ENCODE data around the gene LYG1. TPM values are rescaled to one million over a fixed set of nuclear protein-coding genes. Genes with fewer than 3 reads are reported as not detected.

Gene LYG1
- total and polyA plus RNA-seq, 2 of the 13 experiments (the other 11 are each of a cell fraction or from before 2014, with no cell fraction given) = 1.00 to 2.9 TPM

GRCh38 chr2:99249951-99250350 lies 51.0 kb downstream of the LYG1 start:
- H3K4me2 ChIP-seq (ENCODE audit: low read depth, low read length) = no peak overlapping the region
- H3K4me1 ChIP-seq (ENCODE audit: insufficient read depth, low read length) = peaks cover 11% of the 10 kb centered on the region
- CTCF ChIA-PET (ENCODE audit: low intra/inter-chr PET ratio, low total read pairs) = no interaction called here
- TF ChIP-seq MAFK (conservative IDR thresholded peaks at IDR 0.05 in 1 of 2, IDR thresholded peaks at IDR 0.05 in 1 of 2; ENCODE audit: low read length in 2 of 2) = peak in 1 of 2 experiments; percentile 52; a peak in 3 of 4 replicates
- 0 out of 2 replicates have a peak, but pooled peaks have one; percentile 37 for TF ChIP-seq MAFF (IDR thresholded peaks at IDR 0.05; ENCODE audit: low read depth, low read length)
- TF ChIP-seq ZNF235 (CRISPR knock-in tag; IDR thresholded peaks at IDR 0.05; ENCODE audit: borderline replicate concordance) = no peak
- no peak for TF ChIP-seq CC2D1A (CRISPR knock-in tag; IDR thresholded peaks at IDR 0.05)
- H3K27ac ChIP-seq (ENCODE audit: extremely low read length, insufficient read depth, low read length) = no peak overlapping the region
- 38% methylated on average over 2 of the region's 2 CpGs for WGBS (ENCODE audit: low lambda C conversion rate)
- H3K9ac ChIP-seq (ENCODE audit: insufficient read depth, low read depth, low read length) = no peak overlapping the region
- FAIRE-seq = no peak
- no peak overlapping the region for H3K4me3 ChIP-seq (replicated peaks in 1 of 3; ENCODE audit: insufficient read depth in 1 of 3, low read depth in 2 of 3, low read length in 3 of 3)
- no peaks in the 10 kb centered on the region for H3K9me3 ChIP-seq (ENCODE audit: low read length)
- no TSS peak for BruUV-seq (replicated peaks)
- no peaks in the 10 kb centered on the region for H3K36me3 ChIP-seq (replicated peaks in 1 of 2; ENCODE audit: control insufficient read depth in 1 of 2, insufficient read depth in 2 of 2, low read length in 2 of 2)
- intact Hi-C loops (cut with micrococcal nuclease; ENCODE audit: unreplicated experiment) (loop anchor here (10.0 kb wide), 1 partner anchor 135 kb away; no protein-coding TSS in a partner anchor), in situ Hi-C loops (cut with HindIII; ENCODE audit: extremely low pct_ligation_motif_present, low pct_unique_long_range_greater_than_20kb) (no loop called here)
- H2AFZ ChIP-seq (ENCODE audit: low read length) = no peak overlapping the region
- H4K20me1 ChIP-seq (ENCODE audit: insufficient read depth, low read length) = no peaks in the 10 kb centered on the region
- POLR2A ChIA-PET = no interaction called here
- ATAC-seq = no peak
- no peak for DNase-seq (ENCODE audit: low spot score)
- no peaks in the 10 kb centered on the region for H3K27me3 ChIP-seq (ENCODE audit: control insufficient read depth in 1 of 2, insufficient read depth in 2 of 2, low read length in 2 of 2)
- H3K79me2 ChIP-seq (ENCODE audit: insufficient read depth, low read length) = no peaks in the 10 kb centered on the region

- no peak overlapping the region for H3K4me2 ChIP-seq (ENCODE audit: low read depth, low read length)
- H3K9me3 ChIP-seq (ENCODE audit: low read length) = no peaks in the 10 kb centered on the region
- no peak overlapping the region for H2AFZ ChIP-seq (ENCODE audit: low read length)
- H3K9ac ChIP-seq (ENCODE audit: insufficient read depth, low read depth, low read length) = no peak overlapping the region
- intact Hi-C loops (cut with micrococcal nuclease; ENCODE audit: unreplicated experiment) = loop anchor here (10.0 kb wide), 1 partner anchor 143 kb away; no protein-coding TSS in a partner anchor
- H4K20me1 ChIP-seq (ENCODE audit: insufficient read depth, low read length) = no peaks in the 10 kb centered on the region
- no peaks in the 10 kb centered on the region for H3K27me3 ChIP-seq (ENCODE audit: control insufficient read depth in 1 of 2, insufficient read depth in 2 of 2, low read length in 2 of 2)
- ChIA-PET CTCF (ENCODE audit: low intra/inter-chr PET ratio, low total read pairs) (no interaction called here), POLR2A (no interaction called here)
- 74% methylated on average over 6 of the region's 6 CpGs for WGBS (ENCODE audit: low lambda C conversion rate)
- no peak for DNase-seq (ENCODE audit: low spot score)
- FAIRE-seq = no peak
- in situ Hi-C loops (cut with HindIII; ENCODE audit: extremely low pct_ligation_motif_present, low pct_unique_long_range_greater_than_20kb) = no loop called here
- no TSS peak for BruUV-seq (replicated peaks)
- ATAC-seq = no peak
- no peaks in the 10 kb centered on the region for H3K79me2 ChIP-seq (ENCODE audit: insufficient read depth, low read length)
- H3K4me1 ChIP-seq (ENCODE audit: insufficient read depth, low read length) = peaks cover 11% of the 10 kb centered on the region
- H3K4me3 ChIP-seq (replicated peaks in 1 of 3; ENCODE audit: insufficient read depth in 1 of 3, low read depth in 2 of 3, low read length in 3 of 3) = no peak overlapping the region
- H3K27ac ChIP-seq (ENCODE audit: extremely low read length, insufficient read depth, low read length) = no peak overlapping the region
- no peaks in the 10 kb centered on the region for H3K36me3 ChIP-seq (replicated peaks in 1 of 2; ENCODE audit: control insufficient read depth in 1 of 2, insufficient read depth in 2 of 2, low read length in 2 of 2)
- TF ChIP-seq HNRNPL (IDR thresholded peaks at IDR 0.05; ENCODE audit: low read depth, low read length) (no peak), ZNF432 (CRISPR knock-in tag; IDR thresholded peaks at IDR 0.05; ENCODE audit: borderline replicate concordance) (no peak), ZNF253 (CRISPR knock-in tag; IDR thresholded peaks at IDR 0.05; ENCODE audit: borderline replicate concordance) (no peak), ZKSCAN8 (CRISPR knock-in tag; IDR thresholded peaks at IDR 0.05; ENCODE audit: borderline replicate concordance) (no peak), ZNF143 (CRISPR knock-in tag; IDR thresholded peaks at IDR 0.05) (no peak), ZNF3 (CRISPR knock-in tag; IDR thresholded peaks at IDR 0.05) (no peak), AKNA (CRISPR knock-in tag; IDR thresholded peaks at IDR 0.05; ENCODE audit: borderline replicate concordance) (no peak), ZNF883 (CRISPR knock-in tag; IDR thresholded peaks at IDR 0.05; ENCODE audit: not compliant biosample characterization) (no peak), FOXC1 (CRISPR knock-in tag; IDR thresholded peaks at IDR 0.05; ENCODE audit: borderline replicate concordance) (no peak), ZBTB7B (CRISPR knock-in tag; IDR thresholded peaks at IDR 0.05) (no peak), ETV5 (CRISPR knock-in tag; IDR thresholded peaks at IDR 0.05; ENCODE audit: borderline replicate concordance) (no peak), ZNF260 (CRISPR knock-in tag; IDR thresholded peaks at IDR 0.05; ENCODE audit: borderline replicate concordance, low read depth) (no peak)
Measured at GRCh38 chr2:99242151-99242550, 58.8 kb downstream of the LYG1 start.
